Germinal center (tissue), 1 donor: ENCODE results near the gene DGKH.

ENCODE experiments used
- DNase-seq: peaks from one replicate; pipeline ENCODE4 v3.0.0; 2012; ENCODE audit warnings: mixed read lengths, low spot score

The DGKH gene

DNA sequence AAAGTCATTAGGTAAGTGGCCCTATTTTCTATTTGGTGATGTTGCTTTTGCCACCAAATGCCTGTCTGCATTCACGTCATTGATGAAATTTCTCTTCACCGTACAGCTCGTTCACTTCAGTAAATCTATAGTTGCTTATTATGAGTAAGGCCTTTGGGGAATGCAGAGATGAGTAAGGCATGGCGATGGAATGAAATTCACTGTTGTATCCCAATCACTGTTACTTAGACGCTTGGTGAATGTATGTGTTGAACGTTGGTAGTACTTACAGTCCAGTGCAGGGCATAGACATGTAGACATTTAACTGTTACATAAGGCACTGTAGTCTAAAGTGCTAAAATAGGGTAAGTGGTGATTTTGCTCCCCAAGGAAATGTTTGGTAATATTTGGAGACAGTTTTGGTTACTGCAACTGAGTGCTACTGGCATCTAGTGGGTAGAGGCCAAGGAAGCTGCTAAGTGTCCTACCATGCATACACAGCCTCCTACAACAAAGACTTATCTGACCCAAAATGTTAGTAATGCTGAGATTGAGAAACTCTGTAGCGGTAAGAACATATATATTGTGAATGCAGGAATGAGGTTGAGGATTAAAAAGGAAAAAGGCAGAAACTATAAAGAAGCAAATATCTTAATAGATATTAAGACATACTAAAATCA, 229.3 kb downstream of the DGKH start:
- no peak for DNase-seq

- DNase-seq, result no peak
Observed at GRCh38 chr13:42279080-42279479, 230.6 kb downstream of the DGKH start.

DNA sequence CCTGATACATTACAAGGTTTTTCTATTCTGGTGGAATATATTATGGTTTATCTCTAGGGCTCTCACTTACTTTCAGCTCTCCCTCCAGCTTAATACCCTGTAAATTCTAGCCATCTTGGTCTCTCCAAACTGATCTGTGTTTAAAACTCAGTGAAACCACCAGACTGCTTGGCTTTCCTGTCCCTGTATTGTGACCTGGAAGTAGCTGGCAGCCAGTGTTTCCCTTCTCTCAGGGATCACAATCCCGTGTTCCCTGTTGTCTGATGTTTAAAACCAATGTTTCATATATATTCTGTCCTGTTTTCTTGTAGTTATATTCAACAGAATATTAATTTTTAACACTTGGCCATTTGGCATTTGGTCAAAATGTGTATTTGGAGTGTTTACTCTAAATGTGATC, 231.5 kb downstream of the DGKH start:
- DNase-seq, result no peak

GRCh38 chr13:42280537-42280936, 232.1 kb downstream of the DGKH start:
- no peak for DNase-seq

GRCh38 chr13:42283574-42283973, 235.1 kb downstream of the DGKH start:
- DNase-seq, result no peak

DNA sequence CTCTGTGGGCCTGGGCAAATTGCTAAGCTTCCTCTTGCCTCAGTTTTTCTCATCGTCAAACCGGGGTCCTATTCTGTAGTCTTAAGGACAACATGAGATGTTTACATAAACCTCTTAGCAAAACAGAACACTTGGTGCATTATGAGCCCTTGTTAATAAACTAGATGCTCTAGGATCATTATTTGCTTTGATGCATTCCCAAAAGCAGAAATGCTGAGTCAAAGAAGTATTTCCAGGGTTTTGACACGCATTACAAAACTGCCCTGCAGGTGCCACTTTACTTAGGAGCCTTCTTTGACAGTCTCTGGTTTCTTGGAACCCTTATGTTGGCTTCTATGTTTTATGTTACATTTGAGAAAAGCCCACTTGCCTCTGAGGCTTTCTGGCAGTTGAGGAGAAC, 235.6 kb downstream of the DGKH start:
- DNase-seq, result no peak
